ENCODE measurements around the gene TSR3. TPM values are rescaled to one million over a fixed set of nuclear protein-coding genes. Genes with fewer than 3 reads are reported as not detected.

Gene TSR3
- total RNA-seq, 1 donor = 42.7 TPM

- TF ChIP-seq CTCF (IDR thresholded peaks at IDR 0.05; ENCODE audit: insufficient read depth, low read depth, low read length) = no peak
- H3K4me3 ChIP-seq (ENCODE audit: low read depth, low read length) = no peak overlapping the region
- DNase-seq (ENCODE audit: low read depth) = no peak
Measured at GRCh38 chr16:1317479-1318267, 34.0 kb downstream of the TSR3 start.

- TF ChIP-seq CTCF (IDR thresholded peaks at IDR 0.05; ENCODE audit: insufficient read depth, low read depth, low read length) = no peak
- DNase-seq (ENCODE audit: low read depth) = no peak
- H3K4me3 ChIP-seq (ENCODE audit: low read depth, low read length) = no peak overlapping the region
Measured at GRCh38 chr16:1316033-1316405, 35.7 kb downstream of the TSR3 start.

DNA sequence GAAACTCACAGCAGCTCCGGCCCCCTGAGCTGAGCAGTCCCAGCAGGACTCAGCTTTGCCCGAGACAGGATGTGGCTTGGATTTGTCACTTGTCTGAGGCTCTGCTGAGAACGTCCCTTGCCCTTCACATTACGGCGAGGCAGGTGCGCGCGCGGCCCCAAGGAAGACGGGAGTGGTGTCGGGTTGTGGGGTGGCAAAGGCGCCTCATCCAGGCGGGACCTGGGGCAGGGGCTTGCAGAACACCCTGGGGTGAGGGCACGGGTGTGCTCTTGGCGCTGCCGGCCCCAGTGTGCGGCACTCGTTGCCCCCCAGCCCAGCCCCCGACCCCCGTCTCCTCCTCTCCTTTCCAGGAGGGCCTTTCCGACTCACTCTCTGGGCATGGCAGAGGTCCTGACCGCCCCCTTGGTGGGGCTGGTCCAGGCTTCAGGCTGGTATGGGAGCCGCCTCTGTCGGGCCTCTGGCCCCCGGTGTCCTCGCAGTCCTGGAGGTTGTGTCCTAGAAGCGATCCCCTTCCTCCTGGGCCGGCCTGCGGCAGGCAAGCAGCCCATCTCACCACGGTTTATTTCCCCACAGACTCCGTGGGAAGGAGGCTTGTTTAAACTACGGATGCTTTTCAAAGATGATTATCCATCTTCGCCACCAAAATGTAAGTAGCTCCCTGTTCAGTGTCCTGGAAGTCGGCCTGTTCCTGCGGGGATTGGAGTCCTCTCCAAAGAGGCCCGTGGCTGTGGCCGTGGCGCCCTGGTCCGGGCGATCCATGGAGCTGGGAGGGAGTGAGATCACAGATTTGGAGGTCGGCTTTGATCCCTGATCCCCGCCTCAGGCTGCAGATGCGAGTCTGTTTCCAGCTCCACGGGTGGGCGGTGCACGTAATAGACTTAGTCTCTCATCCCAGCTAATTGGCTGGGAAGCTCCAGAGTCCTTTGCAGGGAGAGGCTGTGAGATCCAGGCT is 36.3 kb downstream of the TSR3 start:
- no peak for TF ChIP-seq CTCF (IDR thresholded peaks at IDR 0.05; ENCODE audit: insufficient read depth, low read depth, low read length)
- DNase-seq (ENCODE audit: low read depth) = no peak
- H3K4me3 ChIP-seq (ENCODE audit: low read depth, low read length) = no peak overlapping the region

DNA sequence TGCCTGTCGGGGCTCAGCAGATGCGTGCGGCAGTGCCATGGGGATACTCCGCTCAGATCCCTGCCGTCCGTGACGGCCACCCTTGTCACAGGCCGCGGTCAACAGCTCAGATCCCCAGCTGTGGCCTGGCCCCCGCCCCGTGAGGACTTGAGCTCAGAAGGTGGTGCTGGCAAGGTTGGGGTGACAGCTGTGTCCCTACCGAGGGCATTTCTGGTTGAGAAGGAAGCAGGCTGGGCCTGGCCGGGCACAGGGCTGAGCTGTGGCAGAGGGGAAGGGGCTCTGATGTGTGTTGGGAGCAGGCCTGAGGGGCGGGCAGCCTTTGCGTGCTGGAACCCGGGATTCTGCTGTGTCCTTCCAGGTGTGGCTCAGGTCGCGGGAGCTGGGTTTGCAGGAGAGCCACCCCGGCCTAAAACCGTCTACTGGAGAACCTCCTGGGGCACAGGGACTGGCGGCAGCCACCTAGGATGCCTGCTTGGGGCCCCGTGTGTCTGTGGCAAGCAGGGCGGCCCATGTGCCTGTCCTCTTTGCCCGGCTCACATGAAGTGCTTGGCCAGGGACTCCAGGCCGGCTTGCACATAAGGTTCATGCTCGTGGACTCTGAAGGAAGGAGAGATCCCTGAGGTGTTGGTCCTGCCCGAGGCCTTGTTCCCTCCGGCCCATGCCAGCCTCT is 37.1 kb downstream of the TSR3 start:
- DNase-seq (ENCODE audit: low read depth) = no peak
- H3K4me3 ChIP-seq (ENCODE audit: low read depth, low read length) = no peak overlapping the region
- TF ChIP-seq CTCF (IDR thresholded peaks at IDR 0.05; ENCODE audit: insufficient read depth, low read depth, low read length) = no peak

- no peak for TF ChIP-seq CTCF (IDR thresholded peaks at IDR 0.05; ENCODE audit: insufficient read depth, low read depth, low read length)
- H3K4me3 ChIP-seq (ENCODE audit: low read depth, low read length) = no peak overlapping the region
- DNase-seq (ENCODE audit: low read depth) = no peak
Measured at GRCh38 chr16:1313721-1314369, 37.8 kb downstream of the TSR3 start.

GRCh38 chr16:1312903-1313302 is 38.8 kb downstream of the TSR3 start:
- no peak for TF ChIP-seq CTCF (IDR thresholded peaks at IDR 0.05; ENCODE audit: insufficient read depth, low read depth, low read length)
- no peak for DNase-seq (ENCODE audit: low read depth)

More at GRCh38 chr16:1312903-1313302, 38.8 kb downstream of the TSR3 start:
- no peak overlapping the region for H3K4me3 ChIP-seq (ENCODE audit: low read depth, low read length)

All from fibroblast of villous mesenchyme (primary cell).